H9 (cell line): ENCODE data around the gene KDM2B. TPM values are rescaled to one million over a fixed set of nuclear protein-coding genes. Genes with fewer than 3 reads are reported as not detected.

Experiments used
- DNase-seq: peaks from one replicate; pipeline ENCODE4 v3.0.0-alpha.2; 2017
- H2AFZ ChIP-seq: one replicate; pipeline ENCODE4 v1.6.1; 2013; ENCODE audit warnings: mild to moderate bottlenecking, low read length, control low read depth, moderate library complexity
- H2AK5ac ChIP-seq: 2 replicates; pipeline ENCODE4 v1.6.1; 2013; ENCODE audit warnings: low read length, control low read depth, mixed read lengths; ENCODE audit not compliant: insufficient read length
- H2BK120ac ChIP-seq: one replicate; pipeline ENCODE4 v1.6.1; 2013; ENCODE audit warnings: low read depth, mild to moderate bottlenecking, low read length, control low read depth, inconsistent platforms; ENCODE audit not compliant: poor library complexity, severe bottlenecking
- H2BK12ac ChIP-seq: 2 replicates; pipeline ENCODE4 v1.6.1; 2013; ENCODE audit warnings: low read length, control low read depth, mixed read lengths, low read depth; ENCODE audit not compliant: insufficient read length
- H2BK15ac ChIP-seq: 2 replicates; pipeline ENCODE4 v1.6.1; 2013; ENCODE audit warnings: low read depth, low read length, control low read depth
- H2BK20ac ChIP-seq: one replicate; pipeline ENCODE4 v1.6.1; 2013; ENCODE audit warnings: low read depth, mild to moderate bottlenecking, low read length, control low read depth, inconsistent platforms; ENCODE audit not compliant: poor library complexity, severe bottlenecking
- H2BK5ac ChIP-seq: 2 replicates; pipeline ENCODE4 v1.6.1; 2013; ENCODE audit warnings: low read length, control low read depth, mixed read lengths; ENCODE audit not compliant: insufficient read length
- H3K14ac ChIP-seq: 2 replicates; pipeline ENCODE4 v1.6.1; 2013; ENCODE audit warnings: low read length, control low read depth; ENCODE audit not compliant: insufficient read depth
- H3K18ac ChIP-seq: 2 replicates; pipeline ENCODE4 v1.6.1; 2013; ENCODE audit warnings: low read depth, mild to moderate bottlenecking, mixed read lengths, low read length, control low read depth; ENCODE audit not compliant: insufficient read length
- H3K23ac ChIP-seq: 2 replicates; pipeline ENCODE4 v1.6.1; 2013; ENCODE audit warnings: low read length, control low read depth, mixed read lengths, low read depth; ENCODE audit not compliant: insufficient read length
- H3K23me2 ChIP-seq: 2 replicates; pipeline ENCODE4 v1.6.1; 2013; ENCODE audit warnings: low read depth, mild to moderate bottlenecking, mixed read lengths, low read length, control low read depth; ENCODE audit not compliant: insufficient read length, poor library complexity, severe bottlenecking
- H3K27ac ChIP-seq: 2 replicates; pipeline ENCODE4 v1.5.1; 2013; ENCODE audit warnings: low read length, control low read depth, mixed read lengths, low read depth; ENCODE audit not compliant: insufficient read length
- H3K27me3 ChIP-seq: 2 replicates; pipeline ENCODE4 v1.6.1; 2013; ENCODE audit warnings: low read length, control low read depth, inconsistent platforms; ENCODE audit not compliant: insufficient read depth
- H3K4ac ChIP-seq: 2 replicates; pipeline ENCODE4 v1.6.1; 2013; ENCODE audit warnings: low read depth, mild to moderate bottlenecking, control low read depth, inconsistent platforms, low read length, moderate library complexity
- H3K4me1 ChIP-seq: 2 replicates; pipeline ENCODE4 v1.6.1; 2013; ENCODE audit warnings: low read length, control low read depth, inconsistent platforms; ENCODE audit not compliant: insufficient read depth
- H3K4me2 ChIP-seq: 2 replicates; pipeline ENCODE4 v1.6.1; 2013; ENCODE audit warnings: low read length, control low read depth, mixed read lengths; ENCODE audit not compliant: insufficient read length, insufficient read depth
- H3K56ac ChIP-seq: 2 replicates; pipeline ENCODE4 v1.6.1; 2013; ENCODE audit warnings: low read depth, mild to moderate bottlenecking, mixed read lengths, low read length, control low read depth; ENCODE audit not compliant: insufficient read length
- H3K79me1 ChIP-seq: 2 replicates; pipeline ENCODE4 v1.6.1; 2013; ENCODE audit warnings: low read depth, mild to moderate bottlenecking, moderate library complexity, low read length, control low read depth, inconsistent platforms; ENCODE audit not compliant: insufficient read depth, poor library complexity, severe bottlenecking
- H3K79me2 ChIP-seq: 2 replicates; pipeline ENCODE4 v1.6.1; 2013; ENCODE audit warnings: low read length, control low read depth, inconsistent platforms; ENCODE audit not compliant: insufficient read depth
- H3K9ac ChIP-seq: 2 replicates; pipeline ENCODE4 v1.6.1; 2013; ENCODE audit warnings: low read length, control low read depth, mixed read lengths; ENCODE audit not compliant: insufficient read length; ENCODE audit errors: extremely low read depth
- H3K9me3 ChIP-seq: one replicate; pipeline ENCODE4 v1.6.1; 2013; ENCODE audit warnings: low read depth, low read length, inconsistent platforms; ENCODE audit not compliant: control insufficient read depth
- H3T11ph ChIP-seq: one replicate; pipeline ENCODE4 v1.6.1; 2013; ENCODE audit warnings: mild to moderate bottlenecking, low read length, control low read depth, inconsistent platforms
- H4K20me1 ChIP-seq: one replicate; pipeline ENCODE4 v1.6.1; 2013; ENCODE audit not compliant: control insufficient read depth, insufficient read length, insufficient read depth
- H4K5ac ChIP-seq: 2 replicates; pipeline ENCODE4 v1.6.1; 2013; ENCODE audit warnings: low read depth, mild to moderate bottlenecking, mixed read lengths, low read length, control low read depth; ENCODE audit not compliant: insufficient read length
- H4K8ac ChIP-seq: replicated peaks from 2 replicates; pipeline ENCODE4 v1.6.1; 2013; ENCODE audit warnings: low read length, control low read depth, mixed read lengths, low read depth; ENCODE audit not compliant: insufficient read length
- H4K91ac ChIP-seq: 2 replicates; pipeline ENCODE4 v1.6.1; 2013; ENCODE audit warnings: low read depth, mild to moderate bottlenecking, moderate library complexity, mixed read lengths, low read length, control low read depth; ENCODE audit not compliant: insufficient read length
- H3K27ac Mint-ChIP-seq, 3 experiments: 2 replicates in 2 of 3; 3 replicates in 1 of 3; pipeline ENCODE4 v1.8.0; 2020 to 2021; ENCODE audit warnings: mixed read lengths in 3 of 3, mild to moderate bottlenecking in 1 of 3, moderate library complexity in 1 of 3
- H3K27me3 Mint-ChIP-seq: 2 replicates; pipeline ENCODE4 v1.8.0; 2021; ENCODE audit warnings: low read depth, mild to moderate bottlenecking, moderate library complexity, mixed read lengths
- H3K36me3 Mint-ChIP-seq, 3 experiments: 2 replicates in 2 of 3; 3 replicates in 1 of 3; pipeline ENCODE4 v1.8.0; 2020 to 2021; ENCODE audit warnings: low read depth in 3 of 3, mixed read lengths in 3 of 3; ENCODE audit not compliant: insufficient read depth in 1 of 3
- H3K4me1 Mint-ChIP-seq, 2 experiments: 2 replicates each; pipeline ENCODE4 v1.8.0; 2020; ENCODE audit warnings: mixed read lengths in 2 of 2
- H3K4me3 Mint-ChIP-seq, 2 experiments: 2 replicates in 1 of 2; 3 replicates in 1 of 2; pipeline ENCODE4 v1.8.0; 2020 to 2021; ENCODE audit warnings: mild to moderate bottlenecking in 2 of 2, mixed read lengths in 2 of 2, moderate library complexity in 1 of 2
- H3K9me3 Mint-ChIP-seq, 2 experiments: 2 replicates in 1 of 2; 3 replicates in 1 of 2; pipeline ENCODE4 v1.8.0; 2020; ENCODE audit warnings: mild to moderate bottlenecking in 2 of 2, mixed read lengths in 2 of 2, moderate library complexity in 1 of 2
- CTCF ChIP-seq: fragments of 200-600 bp; sonication (generic); conservative IDR thresholded peaks from 3 replicates; pipeline ENCODE4 v1.8.0; 2021; ENCODE audit warnings: antibody characterized with exemption, mild to moderate bottlenecking
- WGBS: extraction: QIAGEN DNeasy Blood & Tissue Kit; methylation state at CpG from one replicate; pipeline ENCODE4 v1.1.7; 2013; ENCODE audit warnings: missing lambda C conversion rate, low lambda C conversion rate, mixed read lengths; ENCODE audit not compliant: insufficient read length; ENCODE audit errors: extremely low coverage; 5-methylcytosine and 5-hydroxymethylcytosine counted together
- total RNA-seq: library from RNA; stranded (reverse); gene quantifications from 2 replicates; pipeline ENCODE4 v1.2.1, GENCODE V29; 2021

The KDM2B gene
- total RNA-seq, 1 experiment from 2014 or later, result 143 TPM

GRCh38 chr12:121427556-121428050, 153.2 kb downstream of the KDM2B start:
- Histone ChIP-seq H4K8ac (no peak overlapping the region), H2BK20ac (no peak overlapping the region), H3K23me2 (no peaks in the 10 kb centered on the region), H3K4me2 (no peak overlapping the region), H3K56ac (no peak overlapping the region), H3K9ac (no peak overlapping the region), H3K27ac (no peak overlapping the region), H3K79me2 (no peaks in the 10 kb centered on the region), H2BK12ac (no peak overlapping the region), H4K20me1 (no peaks in the 10 kb centered on the region), H2BK15ac (no peak overlapping the region), H4K5ac (no peak overlapping the region), H3T11ph (no peak overlapping the region), H2BK120ac (no peak overlapping the region), H2AFZ (no peak overlapping the region), H3K9me3 (no peaks in the 10 kb centered on the region), H3K4me1 (no peaks in the 10 kb centered on the region), H2BK5ac (no peak overlapping the region), H3K27me3 (no peaks in the 10 kb centered on the region), H3K79me1 (no peaks in the 10 kb centered on the region), H2AK5ac (no peak overlapping the region), H3K23ac (no peak overlapping the region), H4K91ac (no peak overlapping the region), H3K18ac (no peak overlapping the region), H3K4ac (no peak overlapping the region), H3K14ac (no peak overlapping the region)
- Mint-ChIP-seq H3K4me3 (no peak overlapping the region), H3K4me1 (no peaks in the 10 kb centered on the region), H3K27me3 (no peaks in the 10 kb centered on the region), H3K36me3 (peaks cover 45 to 96% (median 85%) of the 10 kb centered on the region in 3 experiments), H3K9me3 (no peaks in the 10 kb centered on the region), H3K27ac (no peak overlapping the region; a peak in 1 of 7 replicates)
- no peak for DNase-seq
- no peak for TF ChIP-seq CTCF
- no CpG with 5 or more reads among the region's 2 CpGs for WGBS
